ENCODE data around the gene EXD3.

DNA sequence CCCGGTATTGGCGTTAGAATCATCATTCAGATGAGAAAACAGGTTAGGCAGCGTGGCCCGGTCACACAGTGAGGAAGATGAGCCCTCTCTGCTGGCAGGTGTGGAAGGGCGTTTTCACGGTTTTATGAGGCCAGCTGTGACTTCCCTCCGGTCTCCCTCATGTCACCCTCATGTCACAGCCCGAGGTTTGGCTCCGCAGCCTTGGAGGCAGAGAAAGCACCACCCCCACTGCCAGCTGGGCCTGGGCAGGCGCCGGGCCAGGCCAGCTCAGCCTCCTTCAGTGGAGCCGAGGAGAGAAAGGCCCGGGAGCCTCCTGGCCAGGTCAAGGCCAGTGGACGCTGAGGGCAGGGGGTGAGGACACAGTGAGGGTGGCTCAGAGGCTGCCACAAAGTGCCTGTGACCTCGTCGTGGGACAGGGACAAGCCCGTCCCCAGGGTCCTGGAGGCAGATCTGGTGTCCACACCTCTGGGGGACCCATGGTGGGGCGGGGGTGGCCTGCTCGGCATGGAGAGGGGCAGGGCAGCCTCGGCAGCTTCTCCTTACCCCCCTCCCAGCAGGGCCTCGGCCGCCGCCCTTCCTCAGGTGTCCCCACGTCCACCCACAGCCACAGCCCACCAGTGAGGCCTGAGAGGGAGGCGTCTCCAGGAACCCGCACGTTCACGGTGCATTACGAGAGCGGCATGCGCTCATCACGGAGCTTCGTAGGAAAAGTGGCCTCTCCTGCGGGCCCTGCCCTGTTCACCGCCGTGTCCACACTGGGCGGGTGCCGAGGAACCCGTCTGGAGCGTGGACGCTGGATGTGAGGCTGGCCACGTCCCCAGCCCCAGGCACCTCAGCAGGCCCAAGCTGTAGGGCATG, 32.2 kb downstream of the EXD3 start:
- TF ChIP-seq NRF1 (conservative IDR thresholded peaks at IDR 0.05 in 1 of 2, IDR thresholded peaks at IDR 0.05 in 1 of 2) (no peak), TRIM28 (IDR thresholded peaks at IDR 0.05) (no peak), TCF3 (CRISPR knock-in tag; IDR thresholded peaks at IDR 0.05) (no peak), POLR2A (conservative IDR thresholded peaks at IDR 0.05) (no peak), CREB1 (IDR thresholded peaks at IDR 0.05) (no peak), CREB1 (CRISPR knock-in tag; IDR thresholded peaks at IDR 0.05) (no peak), ZFX (CRISPR knock-in tag; IDR thresholded peaks at IDR 0.05) (no peak), DIDO1 (tag; IDR thresholded peaks at IDR 0.05; ENCODE audit: low read depth) (no peak), TCF7 (IDR thresholded peaks at IDR 0.05; ENCODE audit: borderline replicate concordance) (no peak)
- TF ChIP-seq, protein P1, sequence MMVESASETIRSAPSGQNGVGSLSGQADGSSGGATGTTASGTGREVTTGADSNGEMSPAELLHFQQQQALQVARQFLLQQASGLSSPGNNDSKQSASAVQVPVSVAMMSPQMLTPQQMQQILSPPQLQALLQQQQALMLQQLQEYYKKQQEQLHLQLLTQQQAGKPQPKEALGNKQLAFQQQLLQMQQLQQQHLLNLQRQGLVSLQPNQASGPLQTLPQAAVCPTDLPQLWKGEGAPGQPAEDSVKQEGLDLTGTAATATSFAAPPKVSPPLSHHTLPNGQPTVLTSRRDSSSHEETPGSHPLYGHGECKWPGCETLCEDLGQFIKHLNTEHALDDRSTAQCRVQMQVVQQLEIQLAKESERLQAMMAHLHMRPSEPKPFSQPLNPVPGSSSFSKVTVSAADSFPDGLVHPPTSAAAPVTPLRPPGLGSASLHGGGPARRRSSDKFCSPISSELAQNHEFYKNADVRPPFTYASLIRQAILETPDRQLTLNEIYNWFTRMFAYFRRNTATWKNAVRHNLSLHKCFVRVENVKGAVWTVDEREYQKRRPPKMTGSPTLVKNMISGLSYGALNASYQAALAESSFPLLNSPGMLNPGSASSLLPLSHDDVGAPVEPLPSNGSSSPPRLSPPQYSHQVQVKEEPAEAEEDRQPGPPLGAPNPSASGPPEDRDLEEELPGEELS (CRISPR knock-in tag; IDR thresholded peaks at IDR 0.05; ENCODE audit: borderline replicate concordance), result no peak
- TF ChIP-seq, protein P2, sequence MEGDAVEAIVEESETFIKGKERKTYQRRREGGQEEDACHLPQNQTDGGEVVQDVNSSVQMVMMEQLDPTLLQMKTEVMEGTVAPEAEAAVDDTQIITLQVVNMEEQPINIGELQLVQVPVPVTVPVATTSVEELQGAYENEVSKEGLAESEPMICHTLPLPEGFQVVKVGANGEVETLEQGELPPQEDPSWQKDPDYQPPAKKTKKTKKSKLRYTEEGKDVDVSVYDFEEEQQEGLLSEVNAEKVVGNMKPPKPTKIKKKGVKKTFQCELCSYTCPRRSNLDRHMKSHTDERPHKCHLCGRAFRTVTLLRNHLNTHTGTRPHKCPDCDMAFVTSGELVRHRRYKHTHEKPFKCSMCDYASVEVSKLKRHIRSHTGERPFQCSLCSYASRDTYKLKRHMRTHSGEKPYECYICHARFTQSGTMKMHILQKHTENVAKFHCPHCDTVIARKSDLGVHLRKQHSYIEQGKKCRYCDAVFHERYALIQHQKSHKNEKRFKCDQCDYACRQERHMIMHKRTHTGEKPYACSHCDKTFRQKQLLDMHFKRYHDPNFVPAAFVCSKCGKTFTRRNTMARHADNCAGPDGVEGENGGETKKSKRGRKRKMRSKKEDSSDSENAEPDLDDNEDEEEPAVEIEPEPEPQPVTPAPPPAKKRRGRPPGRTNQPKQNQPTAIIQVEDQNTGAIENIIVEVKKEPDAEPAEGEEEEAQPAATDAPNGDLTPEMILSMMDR (IDR thresholded peaks at IDR 0.05 in 2 of 3, conservative IDR thresholded peaks at IDR 0.05 in 1 of 3; ENCODE audit: insufficient read depth in 2 of 3, low read depth in 1 of 3, low read length in 3 of 3), result no peak
- TF ChIP-seq, protein P3, sequence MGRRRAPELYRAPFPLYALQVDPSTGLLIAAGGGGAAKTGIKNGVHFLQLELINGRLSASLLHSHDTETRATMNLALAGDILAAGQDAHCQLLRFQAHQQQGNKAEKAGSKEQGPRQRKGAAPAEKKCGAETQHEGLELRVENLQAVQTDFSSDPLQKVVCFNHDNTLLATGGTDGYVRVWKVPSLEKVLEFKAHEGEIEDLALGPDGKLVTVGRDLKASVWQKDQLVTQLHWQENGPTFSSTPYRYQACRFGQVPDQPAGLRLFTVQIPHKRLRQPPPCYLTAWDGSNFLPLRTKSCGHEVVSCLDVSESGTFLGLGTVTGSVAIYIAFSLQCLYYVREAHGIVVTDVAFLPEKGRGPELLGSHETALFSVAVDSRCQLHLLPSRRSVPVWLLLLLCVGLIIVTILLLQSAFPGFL (CRISPR knock-in tag; IDR thresholded peaks at IDR 0.05), result no peak
